ENCODE measurements around the gene TMPRSS9.
A peak's percentile ranks its signal among the peaks of the same experiment; 100 is the strongest.

The TMPRSS9 gene

GRCh38 chr19:2359992-2360685, at the start of gene TMPRSS9:
Gene TMPRSS9, plus strand, starts transcription at chr19:2360265. Its CDS starts 29,521 bp downstream, at chr19:2389786.
- no peak for DNase-seq

GRCh38 chr19:2311093-2311492, 49.0 kb upstream of the TMPRSS9 start:
- no peak for DNase-seq

- no peak for DNase-seq
These were observed 47.1 kb upstream of the TMPRSS9 start for GRCh38 chr19:2312820-2313501.

- no peak for DNase-seq
These were observed 44.8 kb upstream of the TMPRSS9 start for GRCh38 chr19:2315121-2315817.

- DNase-seq, result no peak
These were observed 44.2 kb upstream of the TMPRSS9 start for GRCh38 chr19:2315818-2316353.

- DNase-seq, result no peak
These were observed 42.8 kb upstream of the TMPRSS9 start for GRCh38 chr19:2317300-2317699.

GRCh38 chr19:2317756-2318155, 42.3 kb upstream of the TMPRSS9 start:
- no peak for DNase-seq

GRCh38 chr19:2318923-2319322, 41.1 kb upstream of the TMPRSS9 start:
- no peak for DNase-seq

GRCh38 chr19:2319551-2319950, 40.5 kb upstream of the TMPRSS9 start:
- DNase-seq, result no peak

GRCh38 chr19:2320049-2320448, 40.0 kb upstream of the TMPRSS9 start:
- no peak for DNase-seq

GRCh38 chr19:2320939-2321338, 39.1 kb upstream of the TMPRSS9 start:
- DNase-seq, result no peak

GRCh38 chr19:2321565-2322283, 38.3 kb upstream of the TMPRSS9 start:
- DNase-seq, result no peak

GRCh38 chr19:2323707-2324106, 36.4 kb upstream of the TMPRSS9 start:
- no peak for DNase-seq

GRCh38 chr19:2324220-2324948, 35.7 kb upstream of the TMPRSS9 start:
- no peak for DNase-seq

- DNase-seq, result no peak
These were observed 34.6 kb upstream of the TMPRSS9 start for GRCh38 chr19:2325281-2326046.

- no peak for DNase-seq
These were observed 33.2 kb upstream of the TMPRSS9 start for GRCh38 chr19:2326699-2327360.

GRCh38 chr19:2327773-2328400, 32.2 kb upstream of the TMPRSS9 start:
- DNase-seq, result peak; percentile 70 to 86

GRCh38 chr19:2328401-2329148, 31.5 kb upstream of the TMPRSS9 start, which contains the start of the genes LSM7 and SPPL2B:
Gene LSM7, minus strand, starts transcription at chr19:2328586. Its CDS starts 20 bp downstream, at chr19:2328566.
Gene SPPL2B, plus strand, starts transcription at chr19:2328684. Its CDS starts 26 bp downstream, at chr19:2328710.
- peak; percentile 87 to 91 for DNase-seq

- no peak for DNase-seq
These were observed 31.0 kb upstream of the TMPRSS9 start for GRCh38 chr19:2329149-2329478.

Measured in NCI-H2081 (cell line).